GM19452 (cell line): Measurements from ENCODE around the gene VTCN1.

ENCODE experiments used
- ATAC-seq: cut with Tn5 transposase; IDR thresholded peaks from one replicate; pipeline ENCODE4 v1.9.1; 2021; ENCODE audit not compliant: unreplicated experiment

VTCN1 gene

DNA sequence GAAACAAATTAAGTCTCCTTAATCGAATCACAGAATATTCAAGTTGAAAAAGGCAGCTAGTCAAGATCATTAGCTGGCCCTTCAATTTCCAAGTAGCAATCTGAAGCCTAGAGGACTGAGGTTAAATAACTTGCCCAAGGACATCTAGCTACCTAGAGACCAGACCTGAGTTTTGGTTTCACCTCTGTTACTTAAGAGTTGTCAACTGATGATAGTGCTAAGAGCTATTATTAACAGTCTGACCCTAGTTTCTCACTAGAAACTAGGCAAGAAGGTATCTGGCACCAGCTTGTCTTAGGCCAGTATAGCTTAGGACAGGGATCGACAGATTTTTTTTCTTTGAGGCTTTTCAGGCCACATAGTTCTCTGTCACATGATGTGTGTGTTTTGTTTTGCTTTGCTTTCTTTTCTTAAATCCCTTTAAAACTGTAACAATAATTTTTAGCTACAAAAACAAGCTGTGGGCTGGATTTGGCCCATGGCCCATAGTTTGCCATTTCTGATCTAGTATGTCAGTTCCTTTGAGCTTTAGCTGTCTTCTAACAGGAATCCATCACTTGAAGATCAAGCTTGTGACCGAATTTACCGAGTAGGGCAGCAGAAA, 112.3 kb downstream of the VTCN1 start:
- ATAC-seq = no peak

DNA sequence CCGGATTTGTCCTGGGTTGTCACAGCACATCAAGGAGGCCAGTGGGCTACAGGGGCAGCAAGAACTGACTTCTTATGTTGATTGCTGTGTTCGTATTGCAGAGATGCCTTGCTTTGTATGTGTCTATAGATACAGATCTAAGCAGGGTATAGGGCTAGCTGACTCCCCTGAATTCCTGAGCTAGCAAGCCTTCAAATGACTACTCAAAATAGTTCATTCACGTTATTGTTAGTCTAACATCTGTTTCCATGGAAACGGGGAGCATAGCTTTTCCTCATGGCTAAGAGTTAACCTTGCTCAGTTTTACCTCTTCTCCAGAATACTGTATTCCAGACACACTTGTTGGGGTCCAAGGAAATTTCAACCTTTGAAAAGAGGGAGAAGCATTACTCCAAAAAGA, 113.3 kb downstream of the VTCN1 start:
- no peak for ATAC-seq

DNA sequence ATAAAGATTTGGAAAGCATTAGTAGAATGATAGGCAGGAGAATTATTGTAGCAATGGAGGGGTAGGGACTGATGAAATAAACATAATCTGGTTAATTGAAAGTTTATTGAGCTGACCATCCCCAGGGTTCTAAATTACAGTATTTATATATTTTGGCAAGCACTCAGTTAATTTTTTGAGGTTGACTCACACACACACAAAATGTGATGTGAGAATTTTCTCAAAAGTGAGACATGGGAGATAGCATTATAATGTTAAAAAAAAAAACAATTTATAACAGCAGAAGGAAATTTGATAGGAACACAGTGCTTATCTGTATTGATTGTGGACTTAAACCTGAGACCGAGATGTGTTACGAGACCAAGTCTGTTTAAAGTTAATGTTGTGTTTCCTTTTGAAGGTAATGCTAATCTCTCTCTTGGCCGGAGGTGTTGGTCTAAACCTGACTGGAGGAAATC, 113.7 kb downstream of the VTCN1 start:
- ATAC-seq = no peak

DNA sequence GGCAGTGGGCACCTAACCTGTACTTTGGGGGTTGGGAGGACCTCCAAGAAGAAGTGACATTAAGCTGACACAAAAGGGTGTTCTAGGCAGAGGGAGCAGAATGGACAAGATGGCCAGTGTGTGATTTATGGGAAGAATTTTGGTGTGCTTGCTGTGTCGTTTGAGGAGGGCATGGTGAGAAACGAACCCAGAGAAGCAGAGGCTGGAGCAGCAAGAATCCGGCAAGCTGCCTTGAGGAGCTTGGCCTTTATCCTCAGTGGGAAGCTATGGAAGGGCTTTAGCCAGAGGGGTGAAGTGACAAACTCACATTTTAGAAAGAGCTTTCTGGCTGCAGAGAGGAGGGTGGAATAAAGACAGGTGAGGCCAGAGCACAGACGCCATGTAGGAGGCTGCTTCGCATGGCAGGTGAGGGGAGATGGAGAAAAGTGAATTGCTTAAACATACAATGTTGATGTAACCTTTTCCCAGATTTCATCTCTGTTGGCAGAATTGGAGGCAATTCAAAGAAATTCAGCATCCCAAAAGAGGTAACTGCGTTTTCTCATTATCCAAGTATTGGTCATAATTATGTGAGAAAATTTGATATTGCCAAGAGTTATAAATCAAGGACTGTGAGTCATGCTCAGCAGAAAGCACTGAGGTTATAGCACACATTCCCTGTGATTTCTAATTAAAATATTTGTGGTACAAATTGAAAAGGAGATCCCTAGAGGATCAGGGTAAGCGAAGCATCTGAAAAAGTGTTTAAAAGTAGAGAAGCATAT, 115.7 kb downstream of the VTCN1 start:
- ATAC-seq = no peak

DNA sequence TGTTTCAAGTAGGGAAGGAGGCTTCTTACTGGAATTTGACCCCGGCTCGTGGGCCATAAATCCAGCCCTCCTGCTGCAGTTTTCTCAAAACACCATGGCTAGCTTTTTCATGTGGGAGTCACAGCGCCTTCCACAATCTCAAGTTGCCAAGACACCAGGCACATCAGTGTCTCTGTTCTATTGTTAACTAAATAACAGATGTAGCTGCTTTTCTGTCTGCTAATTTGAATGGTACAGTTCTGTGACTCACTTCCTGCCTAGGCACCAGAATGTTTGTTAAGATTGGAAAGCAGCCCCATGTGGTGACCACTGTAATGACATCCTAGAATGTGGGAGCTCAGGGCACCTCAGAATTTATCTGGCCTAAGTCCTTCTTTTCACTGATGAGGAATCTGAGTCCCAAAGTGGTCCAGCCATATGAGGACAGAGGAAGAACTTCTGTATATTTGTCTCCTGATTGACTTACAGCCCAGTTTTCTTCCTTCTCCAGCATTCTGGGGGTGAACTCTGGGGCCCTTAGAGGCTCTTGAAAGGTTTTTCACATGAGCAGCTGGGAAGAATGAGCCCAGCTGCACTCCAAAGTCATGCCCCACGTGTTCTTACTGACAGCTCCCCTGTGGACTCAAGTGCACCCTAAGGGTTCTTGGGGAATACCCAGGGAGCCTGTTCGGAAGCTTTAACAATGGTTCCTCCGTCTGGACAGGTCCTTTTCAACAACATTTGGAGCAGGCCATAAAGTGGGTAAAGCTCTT, 116.7 kb downstream of the VTCN1 start:
- peak; percentile 64 for ATAC-seq
